Activated CD4-positive, alpha-beta T cell treated with anti-CD3 and anti-CD28 coated beads for 4 hours (primary cell): ENCODE data around the gene AGMAT.
"Not testable (repeated sequence)": the region's sequence is repeated elsewhere in the genome, so short reads cannot be mapped to it uniquely, and the experiment has no call there.

Experiments used
- DNase-seq, 2 donors: peaks; one replicate each; pipeline ENCODE4 v3.0.0-alpha.2; 2020

The AGMAT gene

GRCh38 chr1:15610167-15610566, 25.3 kb upstream of the AGMAT start:
- no peak for DNase-seq

- no peak for DNase-seq
Measured at GRCh38 chr1:15609631-15610030, 24.8 kb upstream of the AGMAT start.

- no peak for DNase-seq
Measured at GRCh38 chr1:15605398-15606383, 20.8 kb upstream of the AGMAT start.

GRCh38 chr1:15604400-15604799, 19.5 kb upstream of the AGMAT start:
- DNase-seq = not testable (repeated sequence)

- not testable (repeated sequence) for DNase-seq
Measured at GRCh38 chr1:15603966-15604282, 19.1 kb upstream of the AGMAT start.

- DNase-seq = peak; percentile 87 to 93
Measured at GRCh38 chr1:15603050-15603965, 18.5 kb upstream of the AGMAT start.

- no peak for DNase-seq
Measured at GRCh38 chr1:15598436-15598835, 13.6 kb upstream of the AGMAT start.

- DNase-seq = no peak
Measured at GRCh38 chr1:15595809-15596617, 11.2 kb upstream of the AGMAT start.

- no peak for DNase-seq
Measured at GRCh38 chr1:15592285-15592684, 7.4 kb upstream of the AGMAT start.

- DNase-seq = no peak
Measured at GRCh38 chr1:15583016-15583706, 1.7 kb downstream of the AGMAT start.

GRCh38 chr1:15579683-15580047, 5.2 kb downstream of the AGMAT start:
- no peak for DNase-seq

- DNase-seq = peak; percentile 33
Measured at GRCh38 chr1:15578921-15579682, 5.7 kb downstream of the AGMAT start.

- DNase-seq = no peak
Measured at GRCh38 chr1:15577691-15578090, 7.2 kb downstream of the AGMAT start.

- DNase-seq = no peak
Measured at GRCh38 chr1:15575549-15576150, 9.2 kb downstream of the AGMAT start.

GRCh38 chr1:15574741-15575140, 10.1 kb downstream of the AGMAT start:
- DNase-seq = no peak

- no peak for DNase-seq
Measured at GRCh38 chr1:15573477-15573876, 11.4 kb downstream of the AGMAT start.

GRCh38 chr1:15571266-15571665, 13.6 kb downstream of the AGMAT start:
- DNase-seq = no peak

GRCh38 chr1:15570861-15571260, 14.0 kb downstream of the AGMAT start:
- no peak for DNase-seq

- no peak for DNase-seq
Measured at GRCh38 chr1:15568387-15569073, 16.3 kb downstream of the AGMAT start.

GRCh38 chr1:15559189-15559810, 25.6 kb downstream of the AGMAT start:
- no peak for DNase-seq
